Measurements from ENCODE around the gene ALOX5AP. TPM values are rescaled to one million over a fixed set of nuclear protein-coding genes. Genes with fewer than 3 reads are reported as not detected.

The ALOX5AP gene
- total RNA-seq, 4 donors from 2014 or later, result 14.8 to 48.2 (median 17.2) TPM

- H3K27me3 ChIP-seq, result no peaks in the 10 kb centered on the region
- no peak overlapping the region for H3K27ac ChIP-seq (replicated peaks in 1 of 4)
- no peaks in the 10 kb centered on the region for H3K36me3 ChIP-seq
- 95% methylated on average over 4 of the region's 4 CpGs for WGBS
- DNase-seq (ENCODE audit: extremely low spot score), result no peak
- H3K4me1 ChIP-seq, result peaks cover 12 to 19% (median 16%) of the 10 kb centered on the region in 4 donors
- H3K9me3 ChIP-seq, result no peaks in the 10 kb centered on the region
- intact Hi-C loops (cut with DNase I), result no loop called here
- H3K4me3 ChIP-seq, result no peak overlapping the region
- TF ChIP-seq EP300 (IDR thresholded peaks at IDR 0.05), result no peak
- no peak for TF ChIP-seq CTCF (IDR thresholded peaks at IDR 0.05)
- no peak for TF ChIP-seq POLR2AphosphoS5 (IDR thresholded peaks at IDR 0.05)
- TF ChIP-seq POLR2A (IDR thresholded peaks at IDR 0.05; ENCODE audit: low read depth), result no peak
Measured at GRCh38 chr13:30702006-30702405, 33.3 kb upstream of the ALOX5AP start.

- WGBS, result 73% methylated on average over 5 of the region's 6 CpGs
- no peak for DNase-seq (ENCODE audit: extremely low spot score)
- TF ChIP-seq POLR2A (IDR thresholded peaks at IDR 0.05; ENCODE audit: low read depth) (no peak), CTCF (IDR thresholded peaks at IDR 0.05) (no peak), EP300 (IDR thresholded peaks at IDR 0.05) (no peak), POLR2AphosphoS5 (IDR thresholded peaks at IDR 0.05) (no peak)
- no peaks in the 10 kb centered on the region for H3K4me1 ChIP-seq
- no peaks in the 10 kb centered on the region for H3K27me3 ChIP-seq
- no peak overlapping the region for H3K27ac ChIP-seq (replicated peaks in 1 of 4)
- no peaks in the 10 kb centered on the region for H3K36me3 ChIP-seq
- no peak overlapping the region for H3K4me3 ChIP-seq
- intact Hi-C loops (cut with DNase I), result no loop called here
- H3K9me3 ChIP-seq, result no peaks in the 10 kb centered on the region
Measured at GRCh38 chr13:30704596-30704995, 30.7 kb upstream of the ALOX5AP start.

GRCh38 chr13:30705680-30706079 is 29.7 kb upstream of the ALOX5AP start:
- WGBS, result 66% methylated on average over 4 of the region's 4 CpGs
- no peak overlapping the region for H3K27ac ChIP-seq (replicated peaks in 1 of 4)
- H3K4me1 ChIP-seq, result no peaks in the 10 kb centered on the region
- H3K4me3 ChIP-seq, result no peak overlapping the region
- no peaks in the 10 kb centered on the region for H3K27me3 ChIP-seq
- H3K36me3 ChIP-seq, result no peaks in the 10 kb centered on the region
- DNase-seq (ENCODE audit: extremely low spot score), result no peak
- TF ChIP-seq POLR2A (IDR thresholded peaks at IDR 0.05; ENCODE audit: low read depth), result no peak
- TF ChIP-seq CTCF (IDR thresholded peaks at IDR 0.05), result no peak
- intact Hi-C loops (cut with DNase I), result no loop called here
- no peaks in the 10 kb centered on the region for H3K9me3 ChIP-seq

- Histone ChIP-seq H3K27me3 (no peaks in the 10 kb centered on the region), H3K4me3 (no peak overlapping the region), H3K36me3 (no peaks in the 10 kb centered on the region), H3K9me3 (no peaks in the 10 kb centered on the region), H3K27ac (replicated peaks in 1 of 4) (no peak overlapping the region), H3K4me1 (peaks cover 0 to 6% (median 0%) of the 10 kb centered on the region in 4 donors)
- 52% methylated on average over 3 of the region's 3 CpGs for WGBS
- TF ChIP-seq POLR2AphosphoS5 (IDR thresholded peaks at IDR 0.05) (no peak), CTCF (IDR thresholded peaks at IDR 0.05) (no peak), EP300 (IDR thresholded peaks at IDR 0.05) (no peak), POLR2A (IDR thresholded peaks at IDR 0.05; ENCODE audit: low read depth) (no peak)
- DNase-seq (ENCODE audit: extremely low spot score), result no peak
- intact Hi-C loops (cut with DNase I), result no loop called here
Measured at GRCh38 chr13:30708541-30708940, 26.8 kb upstream of the ALOX5AP start.

- Histone ChIP-seq H3K9me3 (no peaks in the 10 kb centered on the region), H3K36me3 (no peaks in the 10 kb centered on the region), H3K4me3 (no peak overlapping the region), H3K4me1 (peaks cover 0 to 6% (median 0%) of the 10 kb centered on the region in 4 donors), H3K27ac (replicated peaks in 1 of 4) (no peak overlapping the region), H3K27me3 (no peaks in the 10 kb centered on the region)
- no peak for DNase-seq (ENCODE audit: extremely low spot score)
- no peak for TF ChIP-seq EP300 (IDR thresholded peaks at IDR 0.05)
- TF ChIP-seq POLR2A (IDR thresholded peaks at IDR 0.05; ENCODE audit: low read depth), result no peak
- TF ChIP-seq CTCF (IDR thresholded peaks at IDR 0.05), result no peak
- TF ChIP-seq POLR2AphosphoS5 (IDR thresholded peaks at IDR 0.05), result no peak
- intact Hi-C loops (cut with DNase I), result no loop called here
- 100% methylated on average over 1 of the region's 3 CpGs for WGBS
Measured at GRCh38 chr13:30710442-30710841, 24.9 kb upstream of the ALOX5AP start.
